Measurements from ENCODE around the gene TIAL1.
"Not testable (repeated sequence)": the region's sequence is repeated elsewhere in the genome, so short reads cannot be mapped to it uniquely, and the experiment has no call there.

Gene TIAL1

GRCh38 chr10:119613741-119614140, 17.0 kb upstream of the TIAL1 start:
- no peak for DNase-seq (ENCODE audit: low spot score)

GRCh38 chr10:119611433-119611832, 14.7 kb upstream of the TIAL1 start:
- DNase-seq (ENCODE audit: low spot score): no peak

DNA sequence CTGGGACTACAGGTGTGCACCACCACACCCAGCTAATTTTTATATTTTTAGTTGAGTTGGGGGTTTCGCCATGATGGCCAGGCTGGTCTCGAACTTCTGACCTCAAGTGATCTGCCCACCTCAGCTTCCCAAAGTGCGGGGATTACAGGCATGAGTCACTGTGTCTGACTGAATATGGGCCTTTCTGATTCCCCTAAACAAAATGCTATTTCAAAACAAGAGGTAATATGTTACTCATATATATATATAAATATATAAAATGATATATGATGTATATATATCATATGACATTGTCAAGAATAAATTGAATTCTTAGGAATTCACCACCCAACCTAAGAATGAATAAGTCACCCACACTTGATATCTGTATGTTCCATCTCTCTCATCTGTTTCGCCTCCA, 12.8 kb upstream of the TIAL1 start:
- DNase-seq (ENCODE audit: low spot score): no peak

GRCh38 chr10:119608316-119609155, 11.8 kb upstream of the TIAL1 start:
- DNase-seq (ENCODE audit: low spot score): no peak

DNA sequence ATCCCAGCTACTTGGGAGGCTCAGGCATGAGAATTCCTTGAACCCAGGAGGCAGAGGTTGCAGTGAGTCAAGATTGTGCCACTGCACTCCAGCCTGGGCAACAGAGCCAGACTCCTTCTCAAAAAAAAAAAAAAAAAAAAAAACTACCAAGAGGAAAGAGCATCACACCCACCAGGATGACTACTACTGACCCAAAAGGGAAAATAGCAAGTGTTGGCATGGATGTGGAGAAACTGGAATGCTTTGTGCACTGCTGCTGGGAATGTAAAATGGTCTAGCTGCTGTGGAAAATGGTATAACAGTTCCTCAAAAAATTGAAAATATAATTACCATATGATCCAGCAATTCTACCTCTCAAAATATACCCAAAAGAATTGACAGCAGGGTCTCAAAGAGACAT, 7.7 kb upstream of the TIAL1 start:
- DNase-seq (ENCODE audit: low spot score): no peak

GRCh38 chr10:119602241-119603095, 5.7 kb upstream of the TIAL1 start:
- DNase-seq (ENCODE audit: low spot score): peak; percentile 16

GRCh38 chr10:119598397-119598796, 1.6 kb upstream of the TIAL1 start:
- no peak for DNase-seq (ENCODE audit: low spot score)

GRCh38 chr10:119597405-119598186, 832 bp upstream of the TIAL1 start:
- peak; percentile 7 for DNase-seq (ENCODE audit: low spot score)

DNA sequence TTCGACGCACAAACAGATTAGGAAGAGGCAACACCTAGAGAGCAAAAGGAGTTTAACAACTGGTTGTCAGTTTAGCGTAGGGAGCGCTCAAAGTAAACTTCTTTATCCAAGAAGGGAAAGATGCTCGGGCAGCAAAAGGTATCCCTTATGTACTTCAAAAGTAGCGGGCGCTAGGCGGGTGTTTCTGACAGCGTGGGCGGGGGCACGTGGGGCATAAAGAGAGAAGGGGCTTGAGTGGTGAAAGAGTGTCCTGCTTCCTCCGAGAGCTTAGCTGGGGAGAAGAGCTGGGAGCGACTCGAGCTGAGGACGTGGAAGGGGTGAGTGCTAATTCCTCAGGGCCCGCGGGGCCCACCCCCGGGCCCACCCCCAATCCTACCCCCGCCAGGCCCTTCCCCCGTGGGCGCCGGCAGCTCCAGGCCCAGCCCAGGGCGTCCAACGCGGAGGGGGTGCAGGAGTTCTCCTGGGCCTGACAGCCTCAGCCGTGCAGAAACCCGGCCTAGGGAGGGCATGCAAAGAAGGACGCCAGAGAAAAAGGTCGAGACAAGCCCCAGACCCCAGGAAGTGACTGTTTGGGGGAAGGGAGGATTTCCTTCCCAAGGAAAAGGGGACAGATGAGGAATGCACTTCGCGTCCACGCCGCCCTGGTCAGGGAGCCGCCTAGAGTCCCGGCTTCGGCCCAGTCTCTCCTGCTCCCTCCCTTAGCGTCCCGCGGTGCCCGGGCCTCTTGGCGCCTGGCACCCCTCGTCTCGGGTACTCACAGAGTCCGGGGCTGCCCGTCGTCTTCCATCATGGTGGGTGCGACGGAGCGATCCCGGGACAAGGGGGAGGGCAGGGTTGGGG, 868 bp downstream of the TIAL1 start:
- peak; percentile 66 for DNase-seq (ENCODE audit: low spot score)

- DNase-seq (ENCODE audit: low spot score): no peak
Measured at GRCh38 chr10:119595134-119595675, 1.6 kb downstream of the TIAL1 start.

DNA sequence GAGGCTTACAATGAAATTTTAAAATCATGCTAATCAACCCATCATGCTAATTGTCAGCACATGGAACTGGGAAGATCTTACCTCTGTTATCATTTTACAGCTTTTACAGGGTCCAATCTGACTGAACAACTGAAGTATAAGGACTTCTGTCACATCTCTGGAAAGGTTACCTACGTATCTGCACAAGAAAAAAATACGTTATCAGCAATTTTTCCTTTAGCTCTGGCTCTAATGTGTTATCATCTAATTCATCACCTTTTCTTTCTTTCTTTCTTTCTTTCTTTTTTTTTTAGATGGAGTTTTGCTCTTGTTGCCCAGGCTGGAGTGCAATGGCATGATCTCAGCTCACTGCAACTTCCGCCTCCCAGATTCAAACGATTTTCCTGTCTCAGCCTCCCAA, 8.7 kb downstream of the TIAL1 start:
- no peak for DNase-seq (ENCODE audit: low spot score)

DNA sequence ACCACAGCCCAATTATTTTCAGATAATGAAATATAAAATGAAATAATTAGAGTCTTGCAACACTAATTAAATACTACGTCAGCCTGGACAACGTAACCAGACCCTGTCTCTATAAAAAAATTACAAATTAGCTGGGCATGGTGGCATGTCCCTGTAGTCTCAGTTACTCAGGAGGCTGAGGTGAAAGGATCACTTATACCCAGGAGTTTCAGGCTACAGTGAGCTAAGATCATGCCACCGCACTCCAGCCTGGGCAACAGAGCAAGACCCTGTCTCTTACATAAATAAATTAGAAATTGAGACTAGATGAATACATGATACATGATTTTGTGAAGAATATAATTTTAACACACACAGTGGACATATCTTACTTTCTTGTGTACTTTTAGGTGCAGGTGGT, 18.4 kb downstream of the TIAL1 start:
- DNase-seq (ENCODE audit: low spot score): no peak

- DNase-seq (ENCODE audit: low spot score): no peak
Measured at GRCh38 chr10:119575991-119576390, 20.8 kb downstream of the TIAL1 start.

DNA sequence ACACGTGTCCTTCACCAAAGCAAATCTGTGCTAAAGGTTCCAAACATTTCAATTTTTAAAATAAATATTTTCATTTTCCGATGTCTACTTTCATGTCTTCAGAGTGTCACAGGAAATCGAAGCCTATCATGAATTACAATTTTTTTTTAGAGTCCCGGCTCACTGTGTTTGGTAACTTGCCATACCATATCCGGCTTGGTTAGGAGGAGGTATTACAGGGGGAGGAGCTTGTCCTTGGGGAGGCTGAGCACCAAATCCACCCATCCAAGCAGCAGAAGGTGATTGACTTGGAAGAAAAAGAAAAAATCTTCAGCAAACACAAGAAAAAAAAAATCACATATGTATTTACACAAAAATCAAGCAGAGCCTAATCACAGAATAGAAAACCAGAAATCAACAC, 21.3 kb downstream of the TIAL1 start:
- DNase-seq (ENCODE audit: low spot score): no peak

- peak; percentile 44 for DNase-seq (ENCODE audit: low spot score)
Measured at GRCh38 chr10:119567978-119568377, 28.8 kb downstream of the TIAL1 start.

- no peak for DNase-seq (ENCODE audit: low spot score)
Measured at GRCh38 chr10:119562097-119562496, 34.7 kb downstream of the TIAL1 start.

- not testable (repeated sequence) for DNase-seq (ENCODE audit: low spot score)
Measured at GRCh38 chr10:119559511-119559910, 37.3 kb downstream of the TIAL1 start.

DNA sequence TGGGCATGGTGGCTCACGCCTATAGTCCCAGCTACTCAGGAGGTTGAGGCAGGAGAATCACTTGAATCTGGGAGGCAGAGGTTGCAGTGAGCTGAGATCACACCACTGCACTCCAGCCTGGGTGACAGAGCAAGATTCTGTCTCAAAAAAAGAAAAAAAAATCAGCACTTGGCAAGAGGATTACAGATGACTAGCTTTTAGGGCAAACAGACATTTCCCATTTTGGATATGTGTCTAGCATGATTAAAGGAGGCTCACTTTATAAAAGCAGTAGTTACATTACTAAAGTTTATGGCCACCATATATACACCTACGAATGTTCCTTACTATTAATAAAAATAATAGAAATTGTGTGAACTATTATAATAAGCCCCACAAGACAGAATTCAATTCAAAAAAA, 40.7 kb downstream of the TIAL1 start:
- not testable (repeated sequence) for DNase-seq (ENCODE audit: low spot score)

- DNase-seq (ENCODE audit: low spot score): no peak
Measured at GRCh38 chr10:119555178-119555784, 41.5 kb downstream of the TIAL1 start.

DNA sequence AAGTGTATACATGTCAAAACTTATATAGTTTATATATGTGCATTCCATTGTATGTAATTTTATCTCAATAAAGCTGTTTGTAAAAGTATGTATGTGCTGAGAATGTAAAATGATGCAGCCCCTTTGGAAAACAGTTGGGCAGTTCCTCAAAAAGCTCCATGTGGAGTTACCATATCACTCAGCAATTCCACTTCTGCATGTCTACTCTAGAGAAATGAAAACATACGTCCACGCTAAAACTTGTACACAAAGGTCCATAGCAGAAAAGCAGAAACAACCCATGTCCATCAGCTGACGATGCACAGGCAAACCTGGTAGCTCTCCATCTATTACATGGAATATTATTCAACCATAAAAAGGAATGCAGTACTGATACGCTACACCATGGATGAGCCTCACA, 45.9 kb downstream of the TIAL1 start:
- DNase-seq (ENCODE audit: low spot score): no peak

Measured in germinal center (tissue), 1 donor.